Stimulated activated CD4-positive, alpha-beta T cell treated with anti-CD3 and anti-CD28 coated beads, Interleukin-4, amount 100 ng/mL, for 1 hour (primary cell): ENCODE results near the gene SPIB.
A peak's percentile ranks its signal among the peaks of the same experiment; 100 is the strongest.

Source experiments
- DNase-seq: peaks from one replicate; pipeline ENCODE4 v3.0.0-alpha.2; 2020

SPIB gene

GRCh38 chr19:50476224-50476906, 57.6 kb downstream of the SPIB start, which contains the start of the genes EMC10 and GARIN5A:
Gene EMC10 (plus strand): TSS chr19:50476507. CDS start chr19:50476545, 38 bp downstream.
Gene GARIN5A (minus strand): TSS chr19:50476848. CDS start chr19:50476388, 460 bp downstream.
- peak; percentile 92 for DNase-seq

GRCh38 chr19:50476907-50477238, 58.1 kb downstream of the SPIB start:
- DNase-seq, result no peak

GRCh38 chr19:50477751-50478515, 59.2 kb downstream of the SPIB start:
- no peak for DNase-seq

- peak; percentile 30 for DNase-seq
These were observed 60.4 kb downstream of the SPIB start for GRCh38 chr19:50478901-50479715.

- DNase-seq, result no peak
These were observed 61.1 kb downstream of the SPIB start for GRCh38 chr19:50479761-50480251.

- DNase-seq, result no peak
These were observed 61.8 kb downstream of the SPIB start for GRCh38 chr19:50480281-50481111.
